WERI-Rb-1 (cell line): ENCODE results near the gene CTDP1.

ENCODE experiments used
- DNase-seq: peaks from one replicate; pipeline ENCODE4 v3.0.0-alpha.2; 2020
- H3K27ac ChIP-seq: fragments of 250-450 bp; sonication (Bioruptor Pico); 2 replicates; pipeline ENCODE4 v1.5.1; 2020; ENCODE audit warnings: mild to moderate bottlenecking, moderate library complexity
- H3K27me3 ChIP-seq: fragments of 250-450 bp; sonication (Bioruptor Pico); 2 replicates; pipeline ENCODE4 v1.5.1; 2021; ENCODE audit warnings: mild to moderate bottlenecking, low read depth, moderate library complexity; ENCODE audit not compliant: insufficient read depth, severe bottlenecking
- H3K36me3 ChIP-seq: fragments of 250-450 bp; sonication (Bioruptor Pico); 2 replicates; pipeline ENCODE4 v1.5.1; 2020; ENCODE audit warnings: mild to moderate bottlenecking, moderate library complexity
- H3K4me3 ChIP-seq: 2 replicates; pipeline ENCODE4 v1.5.1; 2011; ENCODE audit warnings: low read depth, mild to moderate bottlenecking, control low read depth, low read length
- H3K9me3 ChIP-seq: fragments of 250-450 bp; sonication (Bioruptor Pico); 2 replicates; pipeline ENCODE4 v1.5.1; 2021; ENCODE audit warnings: mild to moderate bottlenecking, moderate library complexity; ENCODE audit not compliant: severe bottlenecking
- TF ChIP-seq, protein P1 (sequence below): IDR thresholded peaks from 2 replicates; pipeline ENCODE4 v1.5.1; 2011; ENCODE audit warnings: low read depth, mild to moderate bottlenecking, control low read depth, inconsistent platforms, low read length

CTDP1 gene

DNA sequence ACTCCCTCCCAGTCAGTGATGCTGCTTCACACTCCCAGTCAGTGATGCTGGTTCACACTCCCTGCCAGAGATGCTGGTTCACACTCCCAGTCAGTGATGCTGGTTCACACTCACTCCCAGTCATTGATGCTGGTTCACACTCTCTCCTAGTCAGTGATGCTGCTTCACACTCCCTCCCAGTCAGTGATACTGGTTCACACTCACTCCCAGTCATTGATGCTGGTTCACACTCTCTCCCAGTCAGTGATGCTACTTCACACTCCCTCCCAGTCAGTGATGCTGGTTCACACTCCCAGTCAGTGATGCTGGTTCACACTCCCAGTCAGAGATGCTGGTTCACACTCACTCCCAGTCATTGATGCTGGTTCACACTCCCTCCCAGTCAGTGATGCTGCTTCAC lies 83.8 kb downstream of the CTDP1 start:
- no peak for DNase-seq
- H3K27me3 ChIP-seq = no peaks in the 10 kb centered on the region
- no peak overlapping the region for H3K4me3 ChIP-seq
- peaks cover 20% of the 10 kb centered on the region for H3K9me3 ChIP-seq
- TF ChIP-seq, protein P1, sequence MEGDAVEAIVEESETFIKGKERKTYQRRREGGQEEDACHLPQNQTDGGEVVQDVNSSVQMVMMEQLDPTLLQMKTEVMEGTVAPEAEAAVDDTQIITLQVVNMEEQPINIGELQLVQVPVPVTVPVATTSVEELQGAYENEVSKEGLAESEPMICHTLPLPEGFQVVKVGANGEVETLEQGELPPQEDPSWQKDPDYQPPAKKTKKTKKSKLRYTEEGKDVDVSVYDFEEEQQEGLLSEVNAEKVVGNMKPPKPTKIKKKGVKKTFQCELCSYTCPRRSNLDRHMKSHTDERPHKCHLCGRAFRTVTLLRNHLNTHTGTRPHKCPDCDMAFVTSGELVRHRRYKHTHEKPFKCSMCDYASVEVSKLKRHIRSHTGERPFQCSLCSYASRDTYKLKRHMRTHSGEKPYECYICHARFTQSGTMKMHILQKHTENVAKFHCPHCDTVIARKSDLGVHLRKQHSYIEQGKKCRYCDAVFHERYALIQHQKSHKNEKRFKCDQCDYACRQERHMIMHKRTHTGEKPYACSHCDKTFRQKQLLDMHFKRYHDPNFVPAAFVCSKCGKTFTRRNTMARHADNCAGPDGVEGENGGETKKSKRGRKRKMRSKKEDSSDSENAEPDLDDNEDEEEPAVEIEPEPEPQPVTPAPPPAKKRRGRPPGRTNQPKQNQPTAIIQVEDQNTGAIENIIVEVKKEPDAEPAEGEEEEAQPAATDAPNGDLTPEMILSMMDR = no peak
- H3K27ac ChIP-seq = no peak overlapping the region
- no peaks in the 10 kb centered on the region for H3K36me3 ChIP-seq

DNA sequence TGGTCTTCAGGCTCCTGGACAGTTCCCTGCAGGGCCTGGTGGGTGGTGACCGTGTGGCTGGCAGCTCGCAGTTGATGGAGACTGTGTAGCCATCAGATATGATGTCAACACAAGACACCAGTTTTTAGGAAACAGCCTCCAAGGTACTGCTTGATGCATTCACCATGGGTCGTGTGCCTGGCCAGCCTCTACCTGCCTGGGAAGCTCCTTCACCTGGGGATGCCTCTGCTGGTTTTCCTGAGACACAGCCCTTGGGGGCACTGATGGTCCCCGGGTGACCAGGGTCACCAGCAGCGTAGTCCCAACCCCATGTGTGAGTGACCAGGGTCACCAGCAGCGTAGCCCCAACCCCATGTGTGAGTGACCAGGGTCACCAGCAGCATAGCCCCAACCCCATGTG lies 84.5 kb downstream of the CTDP1 start:
- H3K27me3 ChIP-seq = no peaks in the 10 kb centered on the region
- H3K27ac ChIP-seq = no peak overlapping the region
- H3K9me3 ChIP-seq = peaks cover 24% of the 10 kb centered on the region
- TF ChIP-seq, protein P1 = no peak
- no peak overlapping the region for H3K4me3 ChIP-seq
- no peaks in the 10 kb centered on the region for H3K36me3 ChIP-seq
- DNase-seq = no peak

DNA sequence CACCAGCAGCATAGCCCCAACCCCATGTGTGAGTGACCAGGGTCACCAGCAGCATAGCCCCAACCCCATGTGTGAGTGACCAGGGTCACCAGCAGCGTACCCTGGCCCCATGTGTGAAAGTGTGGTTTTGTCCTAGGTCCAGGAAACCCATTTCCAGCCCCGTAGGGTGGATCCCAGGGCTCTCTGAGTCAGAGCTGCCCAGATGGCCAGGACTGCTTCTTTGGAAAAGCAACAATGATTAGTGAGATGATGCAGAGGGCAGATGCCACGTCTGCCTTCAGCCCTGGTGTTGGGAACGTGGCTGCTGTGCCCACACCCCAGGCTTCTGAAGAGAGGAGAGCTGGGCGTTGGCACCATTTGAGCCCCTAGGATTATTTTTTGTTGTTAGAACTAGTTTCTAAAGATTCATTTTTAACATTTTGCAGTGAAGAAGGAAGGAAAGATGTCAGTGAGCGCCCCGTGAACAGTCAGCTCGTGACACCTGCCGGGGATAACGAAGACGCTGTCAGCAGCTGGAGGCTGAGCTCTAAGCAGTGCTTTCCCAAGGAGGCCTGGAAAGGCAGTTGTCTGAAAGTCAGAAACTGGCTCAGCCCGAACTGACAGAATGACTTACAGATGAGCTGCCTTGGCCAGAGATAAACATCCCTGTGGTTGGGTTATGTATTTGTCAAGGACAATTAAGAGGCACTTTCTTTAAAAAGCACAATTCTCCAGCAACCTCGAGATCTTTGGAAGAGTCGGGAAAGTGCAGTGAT lies 86.1 kb downstream of the CTDP1 start:
- Histone ChIP-seq H3K9me3 (peaks cover 29% of the 10 kb centered on the region), H3K4me3 (no peak overlapping the region), H3K36me3 (no peaks in the 10 kb centered on the region), H3K27ac (no peak overlapping the region), H3K27me3 (no peaks in the 10 kb centered on the region)
- no peak for DNase-seq
- TF ChIP-seq, protein P1 = no peak

DNA sequence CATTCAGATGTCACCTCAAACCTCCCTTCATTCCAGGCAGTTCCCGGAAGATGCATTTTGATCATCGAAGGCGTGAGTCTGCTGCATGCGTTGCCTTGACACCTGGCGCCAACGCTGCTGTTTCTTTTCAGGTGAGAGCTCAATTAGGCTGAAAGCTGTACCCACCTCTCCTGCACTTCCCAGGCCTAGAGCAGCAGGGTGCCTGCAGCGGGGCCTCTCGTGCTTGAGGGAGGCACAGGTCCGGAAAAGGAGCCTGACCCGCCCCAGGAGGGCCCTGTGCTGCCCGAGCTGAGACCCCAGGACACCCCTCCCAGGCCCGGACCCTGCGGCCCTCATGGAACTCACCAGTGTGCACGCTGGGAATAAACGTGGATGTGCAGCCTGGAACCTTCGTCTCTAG lies 86.7 kb downstream of the CTDP1 start:
- H3K9me3 ChIP-seq = peaks cover 29% of the 10 kb centered on the region
- no peak overlapping the region for H3K4me3 ChIP-seq
- no peaks in the 10 kb centered on the region for H3K27me3 ChIP-seq
- no peaks in the 10 kb centered on the region for H3K36me3 ChIP-seq
- DNase-seq = no peak
- no peak overlapping the region for H3K27ac ChIP-seq
- TF ChIP-seq, protein P1 = no peak

DNA sequence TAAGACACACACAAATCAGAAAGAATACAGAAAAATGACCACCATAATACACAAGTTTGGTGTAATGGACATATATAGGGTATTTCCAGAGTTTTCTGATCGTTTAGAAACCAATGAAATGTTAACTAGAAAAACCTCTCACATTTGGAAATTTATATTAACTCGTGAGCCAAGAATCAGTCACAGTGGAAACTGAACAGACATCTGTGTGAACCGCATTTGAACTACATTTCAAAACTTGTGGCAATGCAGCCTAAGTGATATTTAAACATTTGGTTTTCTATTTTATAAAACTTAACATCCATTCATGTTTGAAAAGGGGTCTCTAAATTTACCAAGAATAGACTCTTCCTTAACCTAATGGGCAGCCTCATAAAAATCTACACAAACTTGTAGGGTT lies 89.1 kb downstream of the CTDP1 start:
- DNase-seq = no peak
- TF ChIP-seq, protein P1 = no peak
- H3K27me3 ChIP-seq = no peaks in the 10 kb centered on the region
- H3K27ac ChIP-seq = no peak overlapping the region
- no peak overlapping the region for H3K4me3 ChIP-seq
- H3K36me3 ChIP-seq = no peaks in the 10 kb centered on the region
- H3K9me3 ChIP-seq = peaks cover 27% of the 10 kb centered on the region
